Central memory CD4-positive, alpha-beta T cell (primary cell): ENCODE measurements around the gene FLT4.

Experiments
- DNase-seq: peaks from one replicate; pipeline ENCODE4 v3.0.0; 2022

Gene FLT4

DNA sequence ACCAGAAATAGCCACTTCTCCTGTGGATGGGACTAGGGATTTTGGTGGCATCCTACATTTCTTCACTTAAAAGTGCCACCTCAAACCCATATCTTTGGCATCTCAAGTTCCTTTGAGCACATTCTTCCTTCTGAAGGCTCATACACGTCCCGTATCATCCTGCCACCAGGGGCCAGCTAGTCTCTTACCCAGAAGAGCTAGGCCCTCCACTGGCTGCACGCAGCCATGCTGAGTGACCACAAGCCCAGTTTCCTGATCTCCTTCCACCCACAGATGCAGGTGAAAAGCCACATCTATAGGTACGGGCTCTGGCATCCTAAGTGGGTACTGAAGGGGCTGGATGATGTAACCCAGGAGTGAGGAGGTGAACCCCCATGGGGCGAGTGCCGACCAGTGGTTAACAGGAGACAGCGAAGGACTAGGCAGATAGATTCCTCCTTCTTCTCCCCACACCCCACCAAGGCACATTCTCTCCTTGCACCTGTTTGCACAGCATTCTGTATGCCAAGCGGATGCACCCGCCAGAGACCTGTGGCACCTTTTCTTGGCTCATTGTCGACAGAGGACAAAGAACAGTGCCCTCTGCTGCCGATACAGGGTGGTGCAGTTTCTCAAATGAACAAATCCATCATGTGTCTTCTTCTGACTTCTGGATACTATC, 43.7 kb downstream of the FLT4 start:
- peak; percentile 20 for DNase-seq

DNA sequence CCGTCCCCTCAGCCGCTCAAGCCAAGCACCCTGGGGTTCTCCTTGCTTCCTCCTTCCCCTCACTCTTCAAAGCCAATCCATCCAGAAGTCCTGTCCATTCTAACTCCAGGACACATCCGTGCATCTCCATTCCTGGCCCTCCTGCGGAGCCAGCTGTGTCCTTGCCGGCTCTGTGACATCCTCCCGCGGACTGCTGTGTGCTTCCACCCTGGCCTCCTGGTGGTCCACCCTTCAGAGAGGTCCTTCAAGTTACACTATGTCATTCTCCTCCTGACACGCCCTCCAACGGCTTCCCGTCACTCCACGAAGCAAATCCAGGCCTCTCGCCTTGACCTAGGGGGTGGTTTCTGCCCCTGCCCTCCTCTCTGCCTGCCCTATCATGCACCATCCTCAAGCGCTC, 45.1 kb downstream of the FLT4 start:
- no peak for DNase-seq

DNA sequence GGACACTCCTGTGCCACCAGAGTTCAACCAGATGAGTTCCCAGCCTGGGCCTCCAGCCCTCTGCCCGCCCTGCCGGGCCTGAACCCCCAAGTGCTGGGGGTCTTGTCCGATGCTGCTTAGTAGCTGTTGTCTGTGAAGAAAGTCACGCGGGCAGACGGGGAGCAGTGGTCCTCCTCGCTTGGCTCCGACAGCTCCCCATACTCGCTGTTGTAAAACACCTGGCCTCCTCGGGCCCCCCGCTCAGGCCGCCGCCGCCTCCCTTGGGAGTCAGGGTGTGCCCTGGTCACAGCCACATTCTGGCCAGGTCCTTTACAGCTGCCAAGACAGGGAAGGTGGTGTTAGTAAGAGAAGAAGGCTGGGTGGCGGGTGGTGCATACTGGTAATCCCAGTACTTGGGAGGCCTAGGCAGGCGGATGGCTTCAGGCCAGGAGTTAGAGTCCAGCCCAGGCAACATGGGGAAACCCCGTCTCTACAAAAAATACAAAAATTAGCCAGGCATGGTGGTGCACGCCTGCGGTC, 46.3 kb downstream of the FLT4 start:
- DNase-seq: no peak

DNA sequence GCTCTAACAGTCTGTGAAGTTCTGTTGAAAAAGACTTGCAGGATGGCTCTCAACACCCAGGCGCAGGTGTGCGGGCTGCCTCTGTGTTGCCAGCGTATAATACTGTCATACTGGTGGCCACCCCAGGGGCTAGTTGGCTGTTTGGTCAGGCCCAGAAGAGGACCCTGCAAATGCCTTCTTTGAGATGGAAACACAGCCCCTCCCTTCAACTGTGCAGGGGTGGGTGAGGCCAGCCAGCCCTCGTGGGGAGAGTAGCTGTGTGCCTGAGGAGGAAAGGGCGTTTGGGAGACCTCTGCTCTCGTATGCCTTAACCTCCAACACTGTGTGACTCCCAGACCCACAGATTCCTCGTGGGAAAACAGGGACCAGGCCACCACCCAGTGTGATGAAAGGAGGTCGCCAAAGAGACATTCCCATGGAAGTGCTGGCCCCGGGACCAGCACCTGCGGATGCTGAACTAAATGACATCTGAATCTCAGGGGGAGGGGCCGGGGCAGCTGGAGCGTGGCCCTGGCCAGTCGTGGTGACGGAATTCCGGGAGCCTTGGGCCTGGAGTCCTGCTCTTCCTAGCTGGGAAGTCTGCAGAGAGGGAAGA, 46.8 kb downstream of the FLT4 start:
- no peak for DNase-seq

DNA sequence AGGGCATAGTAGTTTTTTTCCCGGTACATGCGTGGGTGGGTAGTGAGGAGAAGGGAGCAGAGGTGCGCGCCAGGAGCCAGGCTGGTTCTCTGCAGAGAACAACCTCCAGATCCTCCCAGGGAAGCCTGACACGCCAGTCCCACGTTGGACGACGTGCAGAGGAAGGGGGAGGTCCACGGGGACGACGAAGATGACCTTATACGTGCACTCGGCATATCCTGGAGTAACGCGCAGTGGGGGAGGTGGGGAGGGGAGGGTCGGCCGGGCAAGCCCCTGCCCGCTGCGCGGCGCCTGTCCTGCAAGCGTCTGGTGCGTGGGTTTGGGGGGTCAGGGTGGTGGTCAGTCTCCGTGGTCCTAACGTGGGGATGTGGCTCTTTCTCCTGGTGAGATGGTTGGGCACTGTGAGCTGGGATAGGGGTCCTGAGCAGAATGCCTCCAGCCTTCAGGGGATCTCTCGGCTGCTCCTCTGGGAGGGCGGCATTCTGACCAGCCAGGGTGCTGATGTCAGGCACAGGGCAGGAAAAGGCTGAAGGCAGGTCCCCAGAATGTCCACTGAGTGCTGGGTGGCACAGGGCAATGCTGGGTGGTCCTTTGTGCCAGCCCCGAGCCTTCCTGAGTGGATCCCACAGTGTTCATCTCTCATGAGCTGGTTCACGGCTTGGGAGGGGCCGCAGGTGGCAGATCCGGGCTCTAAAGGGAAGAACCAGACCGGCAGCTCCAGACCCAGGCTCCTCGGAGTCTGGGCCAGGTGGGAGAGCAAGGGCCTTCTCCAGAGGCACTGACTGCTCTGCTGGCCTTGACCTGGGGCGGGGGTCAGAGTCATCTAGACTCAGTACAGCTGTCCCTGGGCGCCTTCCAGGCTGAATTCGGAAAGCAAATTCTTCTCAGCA, 47.6 kb downstream of the FLT4 start:
- no peak for DNase-seq

DNA sequence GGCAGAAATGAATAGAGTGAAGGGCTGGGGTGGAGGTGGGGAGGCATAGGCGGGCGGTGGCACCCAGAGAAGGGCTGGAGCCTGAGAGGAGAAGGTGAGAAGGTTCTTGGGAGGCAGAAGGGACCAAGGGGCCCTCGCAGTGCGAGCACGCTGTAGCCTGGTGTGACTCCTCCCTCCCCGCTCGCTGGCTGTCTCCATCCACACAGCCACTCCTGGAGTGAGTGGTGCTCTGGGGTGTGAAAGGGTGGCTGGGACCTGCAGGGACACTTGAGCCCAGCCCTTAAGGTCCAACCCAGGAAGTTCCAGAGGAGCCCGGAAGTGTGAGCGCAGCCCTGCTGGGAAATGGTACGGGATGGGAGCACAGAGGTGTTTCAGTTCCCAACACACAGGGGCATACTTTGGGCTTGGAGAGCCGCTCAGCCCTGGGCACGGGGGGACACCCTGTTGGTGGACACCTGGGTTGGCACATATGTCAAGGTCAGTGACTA, 48.8 kb downstream of the FLT4 start:
- no peak for DNase-seq

DNA sequence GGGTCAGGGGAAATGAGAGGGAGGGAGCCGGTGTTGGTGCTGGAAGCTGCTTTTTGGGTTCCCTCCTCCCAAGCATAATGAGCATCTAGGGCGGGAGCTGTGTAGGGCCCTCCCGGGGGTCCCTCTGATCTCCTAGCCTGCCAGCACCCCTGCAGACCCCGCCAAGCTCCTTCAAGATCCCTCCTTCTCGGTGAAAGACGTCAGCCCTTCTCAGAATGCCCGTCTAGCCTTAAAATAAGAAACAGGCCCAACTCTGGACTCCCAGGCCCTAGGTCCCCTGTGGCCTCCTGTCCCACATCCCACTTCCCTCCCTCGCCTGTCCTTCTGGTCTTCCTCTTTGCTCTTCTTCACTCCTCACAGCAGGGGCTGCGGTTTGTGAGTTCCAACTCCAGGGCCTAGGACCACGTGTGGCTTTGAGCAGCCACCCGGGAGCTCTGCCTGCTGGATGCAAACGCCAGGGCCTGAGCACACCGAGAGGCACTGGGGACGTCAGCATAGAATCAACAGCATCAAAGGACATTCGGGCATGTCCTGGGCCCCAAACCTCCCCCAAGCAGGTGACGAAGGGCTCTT, 49.3 kb downstream of the FLT4 start:
- no peak for DNase-seq

DNA sequence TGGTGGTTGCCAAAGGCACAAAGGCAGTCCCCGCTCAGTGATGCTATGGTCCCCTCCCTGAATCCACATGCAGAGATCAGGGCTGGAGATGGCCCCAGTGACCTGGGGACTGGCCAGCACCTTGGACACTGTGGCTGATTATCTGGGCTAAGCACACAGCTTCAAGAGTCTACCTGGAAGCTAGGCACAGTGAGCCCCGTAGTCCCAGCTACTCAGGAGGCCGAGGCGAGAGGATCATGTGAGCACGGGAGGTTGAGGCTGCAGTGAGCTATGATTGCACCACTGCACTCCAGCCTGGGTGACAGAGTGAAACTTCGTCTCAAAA, 49.8 kb downstream of the FLT4 start:
- no peak for DNase-seq

DNA sequence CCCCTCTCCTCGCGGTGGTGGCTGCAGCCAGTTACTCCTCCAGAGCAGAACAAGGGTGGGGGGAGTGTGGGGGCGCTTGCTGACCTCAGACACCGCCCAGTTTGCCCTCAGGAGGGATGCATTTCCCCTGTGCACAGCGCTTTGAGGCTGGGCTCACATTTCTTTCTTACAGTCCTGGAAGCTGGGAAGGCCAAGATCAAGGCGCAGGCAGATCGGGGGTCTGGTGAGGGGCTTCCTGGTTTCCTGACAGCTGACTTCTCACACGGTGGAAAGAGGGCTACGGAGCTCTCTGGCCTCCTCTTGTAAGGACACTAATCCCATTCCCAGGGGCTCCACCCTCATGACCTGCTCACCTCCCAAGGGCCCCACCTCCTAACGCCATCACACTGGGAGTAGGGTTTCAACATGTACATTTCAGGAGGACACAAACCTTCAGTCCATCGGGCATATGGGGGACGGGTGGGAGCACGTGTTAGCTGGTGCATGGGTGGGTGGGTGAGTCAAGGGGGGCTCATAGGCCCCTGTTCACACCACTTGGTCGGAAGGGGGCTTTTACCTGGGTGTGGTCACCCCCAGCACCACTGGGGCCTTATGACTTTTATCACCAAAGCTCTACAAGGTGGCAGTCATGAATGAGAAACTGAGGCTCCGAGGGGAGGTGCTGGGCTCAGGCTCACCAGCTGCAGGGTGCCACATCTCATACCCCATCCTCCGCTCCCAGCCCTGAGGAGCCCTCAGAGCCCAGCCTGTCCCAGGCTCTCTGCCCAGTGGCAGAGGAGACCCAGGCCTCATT, 50.4 kb downstream of the FLT4 start:
- no peak for DNase-seq

DNA sequence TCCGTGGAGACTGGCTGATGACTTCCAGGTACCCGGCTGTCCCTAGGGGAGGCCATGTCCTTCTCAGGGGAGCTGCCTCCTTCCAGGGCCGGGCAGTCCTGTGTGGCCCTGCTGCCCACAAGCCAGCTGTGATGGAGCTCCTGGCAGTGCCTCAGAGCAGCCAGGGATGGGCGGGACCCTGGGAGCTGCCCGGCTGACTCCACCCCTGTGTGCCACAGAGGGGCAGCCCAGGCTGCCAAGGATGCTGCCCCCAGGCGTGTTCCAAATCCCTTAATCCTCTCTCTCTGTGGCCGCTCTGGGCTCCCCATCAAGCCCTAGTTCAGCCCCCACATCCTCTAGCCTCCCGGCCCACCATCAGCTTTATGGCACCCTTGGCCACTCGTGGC, 51.1 kb downstream of the FLT4 start:
- no peak for DNase-seq

DNA sequence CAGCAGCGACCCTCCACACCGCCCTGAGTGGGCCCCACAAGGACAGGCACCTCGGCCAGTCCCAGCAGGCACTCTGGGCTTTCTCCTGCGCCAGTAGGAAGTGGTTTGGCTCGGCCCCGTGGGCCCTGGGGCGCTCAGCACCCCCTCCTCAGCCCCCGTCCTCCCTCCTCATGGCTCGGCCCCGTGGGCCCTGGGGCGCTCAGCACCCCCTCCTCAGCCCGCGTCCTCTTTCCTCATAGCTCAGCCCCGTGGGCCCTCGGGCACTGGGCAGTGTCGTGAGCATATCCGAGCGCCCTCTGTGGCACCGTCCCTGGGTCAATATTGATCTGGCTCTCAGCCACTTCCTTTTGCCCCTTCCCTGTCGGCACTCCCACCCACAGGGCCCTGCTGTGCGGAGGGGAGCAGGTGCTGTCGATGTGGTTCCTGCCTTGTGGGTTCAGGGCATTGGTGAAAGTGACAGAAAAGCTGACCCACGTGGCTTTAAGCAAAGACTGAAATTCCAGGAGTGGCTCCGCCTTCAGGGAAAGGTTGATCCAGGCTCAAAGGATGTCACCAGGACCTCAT, 52.6 kb downstream of the FLT4 start:
- no peak for DNase-seq

DNA sequence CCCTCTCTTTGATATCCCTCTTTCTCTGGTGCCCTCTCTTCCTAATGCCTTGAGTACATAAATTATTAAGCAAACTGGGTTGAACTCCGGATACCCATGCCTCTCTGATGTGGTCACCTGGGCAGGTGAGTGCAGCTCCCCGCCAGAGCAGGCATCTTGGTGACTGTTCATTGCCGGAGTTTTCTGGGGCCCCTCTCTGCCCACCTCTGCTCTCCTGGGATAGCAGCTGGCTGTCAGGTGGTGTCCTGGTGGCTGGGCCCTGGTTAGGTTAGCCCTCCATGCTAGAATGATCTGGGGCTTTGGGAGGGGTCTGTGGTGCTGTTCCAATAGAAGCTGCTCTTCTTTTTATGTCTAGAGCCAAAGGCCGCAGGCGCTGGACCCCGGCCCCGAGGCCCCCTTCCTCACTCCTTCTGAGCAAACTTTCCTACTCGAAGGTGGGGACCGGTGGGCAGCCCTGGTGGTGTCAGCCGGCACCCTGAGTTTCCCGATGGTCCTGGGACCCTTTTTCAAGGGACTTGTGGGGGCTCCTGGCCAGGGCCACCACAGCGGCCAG, 53.2 kb downstream of the FLT4 start:
- DNase-seq: no peak

DNA sequence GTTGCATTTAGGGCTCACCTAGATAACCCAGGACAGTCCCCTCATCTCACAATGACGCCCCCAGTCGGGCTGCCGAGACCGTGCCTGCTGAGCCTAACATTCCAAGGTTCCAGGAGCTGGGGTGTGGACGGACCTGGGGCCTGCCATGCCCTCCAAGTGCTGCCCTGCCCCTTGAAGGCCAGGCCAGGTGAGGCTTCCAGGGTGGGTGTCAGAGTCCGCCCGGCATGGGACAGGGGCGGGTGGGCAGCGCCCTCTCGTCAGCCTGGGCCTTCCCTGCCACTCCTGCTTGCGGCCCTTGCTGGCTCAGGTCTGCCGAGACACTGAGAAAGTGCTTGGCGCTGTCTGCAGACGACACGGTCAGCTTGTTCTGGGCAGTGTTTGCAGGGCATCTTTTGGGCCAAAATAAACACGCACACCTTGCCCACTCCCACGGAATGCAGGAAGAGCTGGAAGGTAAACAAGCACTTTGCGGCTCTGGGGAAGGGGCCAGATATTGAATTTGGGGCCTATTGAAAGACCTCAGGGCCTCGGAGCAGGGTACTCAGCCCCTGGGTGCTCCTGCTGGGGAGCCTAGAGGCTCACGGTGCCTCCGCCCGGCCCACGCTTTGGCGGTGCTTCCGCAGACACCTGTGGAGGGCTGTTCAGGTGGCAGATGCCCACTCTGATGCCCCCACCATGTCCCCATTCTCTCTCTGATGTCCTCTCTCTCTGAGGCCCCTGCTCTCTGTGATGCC, 53.9 kb downstream of the FLT4 start:
- DNase-seq: no peak

DNA sequence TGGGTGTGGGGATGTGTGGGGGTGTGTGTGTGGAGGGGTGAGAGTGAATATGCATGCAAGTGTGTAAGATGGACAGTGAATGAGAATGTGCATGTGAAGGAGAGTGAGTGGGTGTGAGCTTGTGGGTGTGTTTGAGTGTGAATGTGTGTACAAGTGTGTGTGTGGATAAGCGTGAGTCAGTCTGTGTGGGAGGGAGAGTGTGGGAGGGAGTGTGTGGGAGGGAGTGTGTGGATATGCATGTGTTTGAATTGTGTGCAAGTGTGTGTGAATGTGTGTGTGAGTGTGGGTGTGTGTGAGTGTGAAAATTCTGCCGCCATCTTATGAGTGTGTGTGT, 54.4 kb downstream of the FLT4 start:
- no peak for DNase-seq

DNA sequence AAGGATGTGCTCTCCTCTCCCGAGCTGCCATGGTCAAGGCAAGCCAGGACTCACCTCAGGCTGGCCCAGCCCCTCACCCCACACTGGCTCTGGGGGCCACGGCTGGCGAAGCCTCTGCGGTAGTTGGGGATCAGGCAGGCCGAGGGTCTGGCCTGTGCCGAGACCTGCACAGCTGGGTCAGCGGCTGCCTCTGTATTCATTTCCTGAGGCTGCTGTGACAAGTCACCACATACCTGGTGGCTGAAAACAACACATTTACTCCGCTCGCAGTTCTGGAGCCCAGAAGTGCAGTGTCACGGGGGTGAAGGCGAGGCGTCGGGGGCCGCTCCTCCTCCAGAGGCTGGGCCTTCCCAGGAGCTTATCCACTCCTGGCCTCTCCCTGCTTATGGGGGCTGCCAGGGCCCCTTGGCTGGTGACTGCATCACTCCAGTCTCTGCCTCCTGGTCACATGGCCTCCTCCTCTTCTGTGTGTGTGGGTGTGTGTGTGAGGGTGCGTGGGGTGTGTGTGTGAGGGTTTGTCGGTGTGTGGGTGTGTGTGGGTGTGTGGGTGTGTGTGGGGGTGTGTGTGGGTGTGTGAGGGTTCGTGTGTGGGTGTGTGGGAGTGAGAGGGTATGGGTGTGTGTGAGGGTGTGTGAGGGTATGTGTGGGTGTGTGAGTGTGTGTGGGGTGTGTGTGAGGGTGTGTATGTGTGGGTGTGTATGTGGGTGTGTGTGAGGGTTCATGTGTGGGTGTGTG, 54.9 kb downstream of the FLT4 start:
- DNase-seq: no peak

DNA sequence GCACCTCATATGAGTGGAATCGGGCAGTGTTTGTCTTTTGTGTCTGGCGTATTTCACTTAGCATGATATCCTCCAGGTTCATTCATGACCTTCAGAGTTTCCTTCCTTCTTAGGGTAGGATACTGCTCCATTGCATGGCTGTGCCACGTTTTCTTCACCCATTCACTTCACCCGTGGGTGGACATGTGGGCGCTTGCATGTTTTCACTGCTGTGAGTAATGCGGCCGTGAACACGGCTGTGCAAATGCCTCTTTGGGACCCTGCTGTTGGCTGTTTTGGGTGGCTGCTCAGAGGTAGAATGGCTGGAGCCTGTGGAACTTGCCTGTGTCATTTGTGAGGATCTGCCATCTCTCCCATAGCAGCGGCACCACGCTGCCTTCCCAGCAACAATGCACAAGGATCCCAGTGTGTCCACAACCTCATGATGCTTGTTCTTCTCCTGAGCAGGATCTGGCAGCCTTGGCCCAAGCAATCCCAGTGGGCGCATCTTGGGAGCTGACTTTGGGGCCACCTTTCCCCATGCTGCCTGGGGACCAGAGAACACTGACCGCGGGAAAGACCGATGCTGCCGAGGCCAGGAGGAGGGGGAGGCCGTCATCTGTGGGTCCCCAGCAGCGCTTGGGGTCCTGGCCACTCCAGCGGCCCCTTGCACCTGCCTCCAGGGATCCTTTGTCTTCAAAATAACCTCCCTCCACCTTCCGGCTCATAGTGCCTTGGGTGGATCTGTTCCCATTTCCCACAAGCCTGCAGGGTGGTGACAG, 55.8 kb downstream of the FLT4 start:
- no peak for DNase-seq

DNA sequence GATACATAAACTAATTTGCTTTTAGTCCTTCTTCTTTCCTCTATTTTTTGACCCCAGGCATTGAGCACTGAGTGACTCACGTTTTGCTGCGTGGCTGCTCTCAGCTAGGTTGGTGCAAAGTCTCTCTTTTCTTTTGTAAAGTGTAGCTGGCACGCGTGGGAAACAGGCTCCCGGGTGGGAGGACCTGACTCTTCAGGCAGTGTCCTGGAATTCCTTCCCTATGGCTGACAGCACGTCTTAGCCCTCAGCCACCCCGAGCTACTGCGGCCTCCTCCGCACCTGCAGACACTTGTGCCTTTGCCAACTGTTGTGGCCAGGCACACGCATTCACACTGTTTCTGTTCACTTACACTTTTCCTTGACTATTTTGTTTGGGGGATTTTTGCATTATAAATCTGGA, 57.2 kb downstream of the FLT4 start:
- DNase-seq: no peak

DNA sequence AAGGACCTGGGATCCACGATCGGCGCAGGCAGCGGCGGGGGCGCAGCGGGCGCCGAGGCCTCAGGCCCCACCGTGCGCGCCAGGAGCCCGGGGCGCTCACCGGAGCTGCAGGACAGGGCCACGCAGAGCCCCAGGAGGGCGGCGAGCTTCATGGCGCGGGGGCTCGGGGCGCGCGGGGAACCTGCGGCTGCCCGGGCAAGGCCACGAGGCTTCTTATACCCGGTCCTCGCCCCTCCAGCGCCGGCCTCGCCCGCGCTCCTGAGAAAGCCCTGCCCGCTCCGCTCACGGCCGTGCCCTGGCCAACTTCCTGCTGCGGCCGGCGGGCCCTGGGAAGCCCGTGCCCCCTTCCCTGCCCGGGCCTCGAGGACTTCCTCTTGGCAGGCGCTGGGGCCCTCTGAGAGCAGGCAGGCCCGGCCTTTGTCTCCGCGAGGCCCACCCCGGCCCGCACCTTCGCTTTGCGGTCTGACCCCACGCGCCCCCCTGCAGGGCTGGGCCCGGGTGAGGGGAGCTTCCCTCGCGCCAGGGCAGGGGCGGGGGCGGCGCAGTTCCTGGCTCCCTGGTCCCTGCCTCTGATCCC, 58.0 kb downstream of the FLT4 start, which contains the start of gene SCGB3A1:
SCGB3A1 (minus strand) TSS at position 189 of the 577 bp plus-strand sequence; CDS start at position 152, 37 bp downstream.
- DNase-seq: no peak
